GM15510 (cell line): ENCODE data around the gene PRRC2B.

ENCODE experiments used
- POLR2A ChIP-seq: IDR thresholded peaks from 3 replicates; pipeline ENCODE4 v1.6.1; 2011; ENCODE audit warnings: borderline replicate concordance; ENCODE audit not compliant: insufficient read length; ENCODE audit errors: extremely low read depth

The PRRC2B gene

GRCh38 chr9:131419026-131419614 lies 25.2 kb downstream of the PRRC2B start:
- no peak for TF ChIP-seq POLR2A

GRCh38 chr9:131419716-131420115 lies 25.8 kb downstream of the PRRC2B start:
- TF ChIP-seq POLR2A, result no peak

GRCh38 chr9:131420980-131421624 lies 27.2 kb downstream of the PRRC2B start:
- no peak for TF ChIP-seq POLR2A

- no peak for TF ChIP-seq POLR2A
These were observed 27.8 kb downstream of the PRRC2B start for GRCh38 chr9:131421691-131422090.

- no peak for TF ChIP-seq POLR2A
These were observed 28.4 kb downstream of the PRRC2B start for GRCh38 chr9:131422241-131422792.

- no peak for TF ChIP-seq POLR2A
These were observed 29.3 kb downstream of the PRRC2B start for GRCh38 chr9:131423171-131423581.

GRCh38 chr9:131426545-131426944 lies 32.7 kb downstream of the PRRC2B start:
- TF ChIP-seq POLR2A, result no peak

- TF ChIP-seq POLR2A, result no peak
These were observed 35.5 kb downstream of the PRRC2B start for GRCh38 chr9:131429121-131430012.

GRCh38 chr9:131432050-131432449 lies 38.2 kb downstream of the PRRC2B start:
- no peak for TF ChIP-seq POLR2A

- TF ChIP-seq POLR2A, result no peak
These were observed 38.9 kb downstream of the PRRC2B start for GRCh38 chr9:131432597-131433301.

- TF ChIP-seq POLR2A, result no peak
These were observed 39.5 kb downstream of the PRRC2B start for GRCh38 chr9:131433302-131433854.

- no peak for TF ChIP-seq POLR2A
These were observed 40.8 kb downstream of the PRRC2B start for GRCh38 chr9:131434673-131435072.

- TF ChIP-seq POLR2A, result no peak
These were observed 42.5 kb downstream of the PRRC2B start for GRCh38 chr9:131436376-131436775.

GRCh38 chr9:131436865-131437271 lies 43.0 kb downstream of the PRRC2B start:
- TF ChIP-seq POLR2A, result no peak

- TF ChIP-seq POLR2A, result no peak
These were observed 44.3 kb downstream of the PRRC2B start for GRCh38 chr9:131438190-131438589.

- TF ChIP-seq POLR2A, result no peak
These were observed 45.3 kb downstream of the PRRC2B start for GRCh38 chr9:131439224-131439623.
